RPMI8226 (cell line): ENCODE data around the gene RPS5.
"Not testable (repeated sequence)": the region's sequence is repeated elsewhere in the genome, so short reads cannot be mapped to it uniquely, and the experiment has no call there.

Experiments
- DNase-seq: peaks from one replicate; pipeline ENCODE4 v3.0.0-alpha.2; 2015

RPS5 gene

DNA sequence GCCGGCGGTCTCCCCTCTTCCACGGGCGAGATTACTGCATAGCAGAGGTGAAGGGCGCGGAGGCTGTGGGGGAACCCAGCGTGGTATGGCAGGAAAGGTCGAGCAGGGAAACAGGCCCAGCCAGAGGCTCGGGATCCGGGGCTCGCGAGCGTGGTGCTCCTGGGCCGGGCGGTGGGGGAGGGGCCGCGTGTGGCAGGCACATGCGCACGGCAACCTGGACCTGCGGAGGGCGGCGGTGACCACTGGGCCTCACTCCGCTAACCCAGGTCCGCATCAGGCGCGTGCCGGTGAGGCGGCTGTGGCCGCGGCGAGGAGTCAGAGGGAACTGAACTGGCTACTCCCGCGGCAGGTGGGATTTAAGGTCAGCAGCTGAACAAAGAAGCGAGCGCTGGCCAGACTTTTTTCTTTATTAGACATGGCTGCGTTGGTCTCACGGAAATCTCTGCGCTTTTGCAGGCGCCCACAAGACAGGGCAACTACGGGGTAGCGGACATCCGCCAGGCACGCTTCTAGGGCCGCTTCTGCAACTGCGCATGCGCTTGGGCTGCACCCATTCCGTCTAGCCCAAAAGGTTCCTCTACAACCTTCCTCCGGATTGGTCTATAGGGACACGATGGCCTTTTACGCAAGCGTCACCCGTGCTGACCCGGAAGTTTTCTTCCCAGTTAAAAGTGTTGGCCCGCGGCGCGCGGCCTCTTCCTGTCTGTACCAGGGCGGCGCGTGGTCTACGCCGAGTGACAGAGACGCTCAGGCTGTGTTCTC is at the start of gene RPS5:
TSS of gene RPS5 (plus strand) at position 694 of the 762 bp plus-strand sequence. CDS start 869 bp downstream, outside the sequence.
- DNase-seq = peak; percentile 99

DNA sequence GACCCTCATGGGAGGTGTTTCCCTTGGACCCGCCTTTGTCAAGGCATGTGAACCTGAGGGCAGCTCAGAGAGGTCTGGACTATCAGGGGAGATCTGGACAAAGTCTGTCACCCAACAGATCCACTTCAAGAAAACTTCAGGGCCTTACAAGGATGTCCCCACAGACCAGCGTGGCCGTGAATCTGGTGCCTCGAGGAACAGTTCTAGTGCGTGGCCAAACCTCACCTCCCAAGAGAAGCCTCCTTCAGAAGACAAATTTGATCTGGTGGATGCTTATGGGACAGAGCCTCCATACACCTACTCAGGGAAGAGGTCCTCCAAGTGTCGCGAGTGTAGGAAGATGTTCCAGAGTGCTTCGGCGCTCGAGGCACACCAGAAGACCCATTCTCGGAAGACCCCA is 48.7 kb upstream of the RPS5 start:
- no peak for DNase-seq

DNA sequence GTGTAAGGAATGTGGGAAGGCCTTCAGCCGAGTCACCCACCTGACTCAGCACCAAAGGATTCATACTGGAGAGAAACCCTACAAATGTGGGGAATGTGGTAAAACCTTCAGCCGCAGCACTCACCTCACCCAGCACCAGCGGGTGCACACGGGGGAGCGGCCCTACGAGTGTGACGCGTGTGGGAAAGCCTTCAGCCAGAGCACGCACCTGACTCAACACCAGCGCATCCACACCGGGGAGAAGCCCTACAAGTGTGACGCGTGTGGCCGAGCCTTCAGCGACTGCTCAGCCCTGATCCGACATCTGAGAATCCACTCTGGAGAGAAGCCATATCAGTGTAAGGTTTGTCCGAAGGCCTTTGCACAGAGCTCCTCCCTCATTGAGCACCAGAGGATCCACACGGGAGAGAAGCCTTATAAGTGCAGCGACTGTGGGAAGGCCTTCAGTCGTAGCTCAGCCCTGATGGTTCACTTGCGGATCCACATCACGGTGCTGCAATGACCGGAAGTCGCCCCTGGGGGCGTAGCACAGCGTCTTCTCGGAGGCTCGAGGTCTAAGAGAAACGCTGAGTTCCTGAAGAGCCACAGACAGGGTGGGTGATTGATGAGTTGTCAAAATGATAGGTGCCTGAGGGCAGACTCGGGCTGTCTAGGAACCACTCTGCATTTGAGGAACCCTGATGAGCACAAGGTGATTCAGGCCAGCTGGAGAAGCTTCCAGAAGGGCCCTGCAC is 48.1 kb upstream of the RPS5 start:
- no peak for DNase-seq

DNA sequence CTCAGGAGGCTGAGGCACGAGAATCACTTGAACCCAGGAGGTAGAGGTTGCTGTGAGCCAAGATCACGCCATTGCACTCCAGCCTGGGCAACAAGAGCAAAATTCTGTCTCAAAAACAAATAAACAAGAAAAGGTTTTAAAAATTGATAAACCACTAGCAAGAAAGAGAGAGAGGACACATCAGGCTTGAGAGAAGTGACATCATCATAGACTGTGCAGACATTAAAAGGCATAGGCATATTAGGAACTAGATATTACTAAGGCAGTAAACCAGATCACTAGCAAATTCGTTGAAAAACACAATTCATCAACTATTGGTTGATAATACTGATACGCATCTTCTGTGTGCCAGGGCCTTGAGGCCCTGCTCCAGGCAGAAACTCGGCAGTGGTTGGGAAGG is 41.5 kb upstream of the RPS5 start:
- no peak for DNase-seq

DNA sequence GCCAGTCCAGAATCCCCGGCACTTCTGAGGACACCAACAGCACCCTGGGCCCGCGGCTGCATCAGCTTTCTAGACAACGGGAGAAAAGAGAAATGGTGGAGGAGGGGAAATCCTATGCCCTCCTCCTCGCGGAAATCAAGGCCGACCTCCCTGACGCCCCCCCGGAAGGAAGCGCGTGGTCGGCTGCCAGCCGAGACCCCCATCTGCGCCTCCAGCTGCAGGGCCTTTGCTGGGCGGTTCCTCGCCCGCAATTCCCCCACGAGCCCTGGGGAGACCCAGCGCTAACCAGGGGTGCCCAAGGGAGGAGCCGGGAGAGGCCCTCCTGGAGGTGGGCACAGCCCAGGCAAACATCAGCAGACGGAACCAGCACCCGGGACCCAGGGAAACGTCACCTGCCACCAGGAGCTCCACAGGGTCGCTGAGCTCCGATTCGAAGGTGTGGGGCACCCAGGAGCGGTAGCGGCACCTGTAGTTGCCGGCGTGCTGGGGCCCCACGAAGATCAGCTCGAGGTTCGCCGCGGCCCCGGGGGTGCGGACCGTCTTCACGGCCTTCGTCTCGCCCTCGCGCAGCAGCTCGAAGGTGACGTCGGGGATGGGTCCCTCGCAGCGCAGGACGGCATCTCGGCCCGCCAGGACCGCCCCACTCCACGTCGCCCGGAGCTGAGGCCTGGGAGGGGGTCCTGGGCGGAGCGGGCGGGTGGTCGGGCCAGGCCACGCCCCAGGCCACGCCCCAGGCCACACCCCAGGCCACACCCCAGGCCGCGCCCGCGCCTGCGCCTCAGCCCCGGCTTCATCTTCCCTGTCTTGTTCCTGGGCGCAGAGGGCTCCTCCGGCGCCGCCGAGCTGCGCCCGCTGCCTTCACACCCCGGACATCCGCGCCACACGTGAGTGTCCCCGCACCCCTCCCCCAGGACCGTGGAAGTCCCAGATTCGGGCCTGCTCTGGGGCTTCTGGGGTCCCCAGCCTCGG is 39.8 kb upstream of the RPS5 start:
- peak; percentile 76 for DNase-seq

DNA sequence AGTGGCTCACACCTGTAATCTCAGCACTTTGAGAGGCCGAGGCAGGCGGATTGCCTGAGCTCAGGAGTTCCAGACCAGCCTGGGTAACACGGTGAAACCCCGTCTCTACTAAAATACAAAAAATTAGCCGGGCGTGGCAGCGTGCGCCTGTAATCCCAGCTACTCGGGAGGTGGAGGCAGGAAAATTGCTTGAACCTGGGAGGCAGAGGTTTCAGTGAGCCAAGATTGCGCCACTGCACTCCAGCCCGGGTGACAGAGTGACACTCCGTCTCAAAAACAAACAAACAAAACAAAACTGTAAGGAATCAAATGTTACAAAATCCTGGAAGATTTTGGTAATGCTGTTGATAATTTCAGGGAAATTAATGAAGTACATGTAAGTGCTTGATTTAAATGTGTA is 39.0 kb upstream of the RPS5 start:
- not testable (repeated sequence) for DNase-seq

DNA sequence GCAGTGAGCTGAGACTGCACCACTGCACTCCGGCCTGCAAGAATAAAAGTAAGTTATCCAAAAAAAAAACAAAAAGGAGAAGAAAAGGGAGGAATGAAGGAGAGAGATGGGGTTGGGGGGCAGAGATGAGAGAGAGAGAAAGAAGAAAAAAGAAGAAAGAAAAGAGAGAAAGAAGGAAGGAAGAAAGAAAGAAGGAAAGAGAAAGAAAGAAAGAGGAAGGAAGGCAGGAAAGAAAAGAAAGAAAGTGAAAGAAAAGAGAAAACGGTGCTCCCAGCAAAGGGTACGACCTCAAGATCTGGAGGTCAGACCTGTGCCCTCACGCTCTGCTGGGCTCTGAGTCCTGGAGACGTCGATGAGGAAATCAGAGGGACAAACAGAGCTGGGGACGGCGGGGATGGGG is 37.5 kb upstream of the RPS5 start:
- DNase-seq = no peak

DNA sequence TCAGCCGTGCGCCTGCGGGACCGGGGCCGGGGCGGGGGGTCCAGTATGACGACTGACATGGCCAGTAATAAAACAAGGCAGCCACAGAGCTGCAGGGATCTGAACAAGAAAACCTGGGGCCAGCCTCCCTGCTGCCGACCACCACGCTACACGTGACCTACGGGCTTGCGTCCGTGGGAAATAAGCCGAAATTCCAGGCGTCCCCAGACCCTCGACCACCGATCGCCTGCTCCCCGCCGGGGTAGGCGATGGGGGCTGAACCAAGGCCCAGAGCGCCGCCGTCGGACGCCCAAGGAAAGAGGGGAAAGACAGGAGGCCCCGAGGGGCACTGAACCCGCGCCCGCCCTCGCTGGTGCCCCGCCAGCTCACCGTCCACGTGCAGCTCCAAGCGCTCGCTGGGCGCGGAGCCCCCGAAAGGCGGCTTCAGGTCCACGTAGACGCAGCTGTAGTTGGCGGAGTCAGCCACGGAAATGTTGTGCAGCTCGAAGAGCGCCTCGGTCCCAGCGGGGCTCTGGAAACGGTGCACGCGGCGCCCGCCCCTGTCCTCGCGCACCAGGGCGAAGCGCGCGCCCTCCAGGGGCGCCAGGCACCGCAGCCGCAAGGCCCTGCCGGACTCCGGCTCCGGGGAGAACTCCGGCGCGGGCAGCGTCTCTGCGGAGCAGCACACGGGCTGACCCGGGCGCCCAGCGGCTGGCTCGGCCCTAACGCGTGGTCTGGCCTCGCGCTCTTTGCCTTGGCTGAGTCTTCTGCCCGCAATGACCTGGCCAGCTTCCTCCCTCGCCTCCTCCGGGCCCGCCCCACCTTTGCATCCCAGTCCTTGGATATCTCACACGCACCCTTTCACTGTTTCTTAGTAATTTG is 36.8 kb upstream of the RPS5 start:
- no peak for DNase-seq

DNA sequence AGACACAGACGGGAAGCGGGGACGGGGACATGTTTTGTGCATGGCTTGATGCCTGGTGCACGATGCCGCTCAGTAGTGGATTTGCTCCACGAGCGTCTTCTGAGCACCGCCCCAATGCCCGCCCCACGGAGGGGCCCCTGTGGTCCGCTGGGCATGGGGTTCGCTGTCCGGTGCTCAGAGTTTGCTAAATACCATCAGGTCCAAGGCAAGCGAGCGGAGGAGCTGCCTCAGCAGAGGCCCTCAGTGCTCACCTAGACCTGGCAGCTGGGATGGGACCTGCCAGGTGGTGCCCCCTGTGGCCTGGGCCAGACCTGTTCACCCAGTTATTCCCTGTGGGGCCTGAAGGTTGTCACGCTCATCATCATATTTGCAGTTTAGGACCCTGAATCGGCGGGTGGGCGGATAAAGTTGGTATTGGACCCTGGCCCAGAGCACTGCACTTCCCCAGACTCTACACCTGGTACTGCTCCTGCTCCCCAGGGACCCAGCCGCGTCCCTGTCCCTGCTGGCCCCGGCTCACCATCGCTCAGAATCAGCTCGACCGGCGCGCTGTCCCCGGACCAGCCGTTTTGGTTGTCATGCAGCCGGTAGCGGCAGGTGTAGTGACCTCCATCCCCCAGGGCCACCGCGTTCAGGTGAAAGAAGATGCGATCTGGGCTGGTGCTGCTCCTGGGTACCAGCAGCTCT is 36.1 kb upstream of the RPS5 start:
- no peak for DNase-seq

DNA sequence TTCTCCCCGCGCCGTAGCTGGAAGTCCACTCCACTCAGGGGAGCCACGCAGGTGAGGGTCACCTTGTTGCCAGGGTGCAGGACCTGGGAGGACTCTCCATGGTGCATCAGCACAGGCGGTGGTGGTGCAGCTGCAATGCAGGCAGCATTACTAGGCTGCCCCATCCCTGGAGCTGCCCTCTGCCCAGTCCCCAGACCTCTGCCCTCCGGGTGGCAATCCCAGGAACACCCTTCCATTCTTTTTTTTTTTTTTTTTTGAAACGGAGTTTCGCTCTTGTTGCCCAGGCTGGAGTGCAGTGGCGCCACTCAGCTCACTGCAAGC is 35.6 kb upstream of the RPS5 start:
- no peak for DNase-seq

DNA sequence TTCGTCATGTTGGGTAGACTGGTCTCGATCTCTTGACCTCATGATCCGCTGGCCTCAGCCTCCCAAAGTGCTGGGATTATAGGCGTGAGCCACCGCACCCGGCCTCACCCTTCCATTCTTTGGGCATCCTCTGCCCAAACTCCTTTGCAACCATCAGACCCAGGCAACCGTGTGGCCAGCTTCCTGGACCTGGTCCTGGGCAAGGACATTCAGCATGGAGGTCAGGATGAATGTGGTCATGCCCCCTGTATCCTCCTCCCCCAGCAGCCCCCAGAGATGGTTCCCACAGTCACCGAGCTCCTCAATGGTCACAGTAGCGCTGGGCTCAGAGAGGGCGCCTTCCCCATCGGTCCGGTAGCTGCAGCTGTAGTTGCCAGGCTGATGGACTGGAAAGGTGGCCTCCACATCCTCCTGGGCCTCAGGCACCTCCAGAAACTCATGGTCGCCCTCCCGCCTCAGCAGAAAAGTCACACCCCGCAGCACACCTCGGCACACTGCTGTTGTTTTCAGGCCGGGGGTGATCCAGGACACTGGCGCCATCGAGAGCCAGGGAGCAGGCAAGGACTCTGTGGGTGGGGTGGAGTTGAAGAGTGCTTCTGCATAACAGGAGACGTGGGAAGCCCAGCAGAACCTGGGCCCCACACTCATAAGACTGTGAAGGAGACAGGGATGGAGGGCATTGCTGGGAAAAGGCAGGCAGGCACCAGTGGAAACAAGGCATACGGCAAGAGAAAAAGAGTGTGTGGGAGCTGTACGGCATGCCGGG is 34.9 kb upstream of the RPS5 start:
- DNase-seq = no peak

DNA sequence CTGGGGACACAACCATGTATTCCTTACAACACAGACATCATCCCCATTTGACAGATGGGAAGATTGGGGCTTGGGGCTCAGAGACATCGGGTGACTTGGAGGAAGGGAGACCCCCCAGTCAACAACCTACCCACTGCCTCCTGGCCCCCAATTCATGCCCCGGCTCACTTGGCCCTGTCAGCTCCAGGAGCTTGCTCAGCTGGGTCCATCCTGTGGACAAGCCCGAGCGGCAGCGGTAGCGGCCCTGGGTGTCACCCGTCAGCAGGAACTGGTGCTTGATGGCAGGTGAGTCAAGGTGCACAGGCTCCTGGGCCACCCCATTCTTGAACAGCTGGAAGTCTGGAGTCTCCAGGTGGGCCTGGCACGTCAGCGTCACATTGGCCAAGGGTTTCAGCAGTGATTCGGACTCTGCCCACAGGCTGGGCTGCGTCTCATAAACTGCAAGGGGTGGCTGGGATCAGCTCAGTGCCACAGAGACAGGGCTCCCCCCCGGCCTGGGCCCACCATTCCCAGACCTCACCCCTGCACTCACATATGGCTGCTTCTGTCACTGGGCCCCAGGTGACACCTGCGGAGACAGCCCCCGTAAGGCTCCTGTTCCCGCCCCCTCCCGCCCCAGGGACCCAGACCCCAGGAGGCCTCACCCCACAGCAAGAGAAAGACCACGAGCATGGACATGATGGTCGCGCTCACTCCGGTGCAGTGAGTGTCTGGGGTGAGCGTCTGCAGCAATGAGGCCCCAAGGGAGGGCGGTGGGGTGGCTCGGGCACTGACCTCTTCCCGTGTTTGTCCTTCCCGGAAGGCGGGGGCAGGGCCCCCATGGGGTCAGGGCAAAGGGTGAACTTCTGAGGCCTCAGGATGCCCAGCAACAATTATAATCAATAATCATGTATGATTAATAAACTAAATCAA is 34.1 kb upstream of the RPS5 start, which contains the start of gene A1BG:
TSS of gene A1BG (minus strand) at position 733 of the 912 bp plus-strand sequence. CDS start at position 678, 55 bp downstream.
- DNase-seq = no peak

DNA sequence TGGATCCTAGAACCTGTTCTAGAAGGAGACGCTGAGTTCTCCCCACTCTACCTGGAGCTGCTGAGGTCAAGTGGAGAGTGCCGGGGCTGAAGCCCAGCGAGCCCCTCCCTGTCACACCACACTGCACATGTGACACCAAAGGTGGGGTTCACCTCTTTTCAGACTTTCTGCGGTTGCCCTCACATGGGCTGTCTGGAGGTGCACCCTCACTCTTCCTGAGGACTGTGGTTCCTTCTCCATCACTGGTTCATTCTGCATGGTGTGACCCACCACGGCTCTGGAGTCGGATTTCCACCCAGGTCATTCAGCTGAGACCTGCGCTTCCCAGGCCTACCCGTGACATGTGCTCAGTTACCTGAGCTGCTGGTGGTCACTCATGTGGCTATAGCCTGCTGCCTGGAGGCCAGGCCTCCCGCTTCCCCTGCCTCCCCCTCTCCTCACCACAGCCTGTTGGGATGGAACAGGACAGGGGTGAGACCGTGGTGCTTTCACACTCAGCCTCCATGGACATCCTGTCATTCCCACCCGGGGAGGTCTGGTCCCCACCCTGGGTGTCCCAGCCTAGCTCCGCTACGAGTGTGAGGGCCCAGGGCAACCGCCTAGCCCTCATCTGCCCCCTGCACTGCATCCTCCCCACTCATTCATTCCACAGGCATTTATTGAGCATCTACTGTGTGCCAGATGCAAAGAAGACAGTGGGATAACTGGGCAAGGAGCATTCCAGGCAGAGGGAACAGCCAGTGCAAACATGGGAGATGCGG is 33.2 kb upstream of the RPS5 start:
- DNase-seq = no peak

DNA sequence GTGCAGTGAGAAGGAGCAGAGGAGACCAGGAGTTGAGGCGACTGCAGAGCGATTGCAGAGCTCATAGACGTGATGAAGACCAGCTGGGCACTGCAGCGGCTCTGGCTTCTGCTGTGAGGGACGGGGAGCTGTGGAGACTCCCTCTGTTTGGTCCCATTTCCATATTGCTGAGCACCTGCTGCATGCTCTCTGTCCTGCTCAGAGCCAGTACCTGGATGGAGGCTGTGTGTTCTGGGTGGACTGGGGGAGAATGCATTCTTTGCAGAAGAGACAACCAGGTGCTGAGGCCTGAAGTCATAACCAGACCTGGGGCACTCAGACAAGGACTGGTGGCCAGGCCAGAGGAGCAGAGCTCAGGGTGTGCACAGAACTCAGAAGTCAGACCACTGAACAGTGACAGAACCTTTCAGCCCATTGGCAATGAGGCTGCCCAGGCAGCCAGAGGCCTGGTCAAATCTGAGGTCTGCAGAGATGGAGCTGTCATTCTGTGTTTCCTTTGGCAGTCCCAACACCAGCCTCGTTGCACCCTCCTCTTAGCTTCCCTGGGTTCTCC is 32.5 kb upstream of the RPS5 start:
- no peak for DNase-seq

DNA sequence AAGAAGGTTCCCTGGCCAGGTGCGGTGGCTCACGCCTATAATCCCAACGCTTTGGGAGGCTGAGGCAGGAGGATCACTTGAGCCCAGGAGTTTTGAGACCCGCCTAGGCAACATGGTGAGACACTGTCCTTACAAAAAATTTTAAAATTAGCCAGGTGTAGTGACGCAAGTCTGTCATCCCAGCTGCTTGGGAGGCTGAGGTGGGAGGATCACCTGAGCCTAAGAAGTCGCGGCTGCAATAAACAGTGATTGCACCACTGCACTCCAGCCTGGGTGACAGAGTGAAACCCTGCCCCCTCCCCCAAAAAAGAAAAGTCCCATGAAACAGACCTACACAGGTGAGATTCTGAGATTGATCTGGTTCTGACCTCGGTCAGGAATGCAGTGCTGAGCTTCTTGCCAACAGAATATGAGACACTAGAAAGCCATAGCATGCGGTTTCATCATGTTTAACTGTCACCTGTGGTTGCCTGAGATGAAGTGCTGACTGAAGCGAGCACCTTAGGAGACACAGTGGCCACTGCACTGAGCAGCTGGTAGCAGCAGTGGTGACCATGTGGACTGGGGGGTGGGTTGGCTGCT is 31.8 kb upstream of the RPS5 start:
- peak; percentile 77 for DNase-seq

DNA sequence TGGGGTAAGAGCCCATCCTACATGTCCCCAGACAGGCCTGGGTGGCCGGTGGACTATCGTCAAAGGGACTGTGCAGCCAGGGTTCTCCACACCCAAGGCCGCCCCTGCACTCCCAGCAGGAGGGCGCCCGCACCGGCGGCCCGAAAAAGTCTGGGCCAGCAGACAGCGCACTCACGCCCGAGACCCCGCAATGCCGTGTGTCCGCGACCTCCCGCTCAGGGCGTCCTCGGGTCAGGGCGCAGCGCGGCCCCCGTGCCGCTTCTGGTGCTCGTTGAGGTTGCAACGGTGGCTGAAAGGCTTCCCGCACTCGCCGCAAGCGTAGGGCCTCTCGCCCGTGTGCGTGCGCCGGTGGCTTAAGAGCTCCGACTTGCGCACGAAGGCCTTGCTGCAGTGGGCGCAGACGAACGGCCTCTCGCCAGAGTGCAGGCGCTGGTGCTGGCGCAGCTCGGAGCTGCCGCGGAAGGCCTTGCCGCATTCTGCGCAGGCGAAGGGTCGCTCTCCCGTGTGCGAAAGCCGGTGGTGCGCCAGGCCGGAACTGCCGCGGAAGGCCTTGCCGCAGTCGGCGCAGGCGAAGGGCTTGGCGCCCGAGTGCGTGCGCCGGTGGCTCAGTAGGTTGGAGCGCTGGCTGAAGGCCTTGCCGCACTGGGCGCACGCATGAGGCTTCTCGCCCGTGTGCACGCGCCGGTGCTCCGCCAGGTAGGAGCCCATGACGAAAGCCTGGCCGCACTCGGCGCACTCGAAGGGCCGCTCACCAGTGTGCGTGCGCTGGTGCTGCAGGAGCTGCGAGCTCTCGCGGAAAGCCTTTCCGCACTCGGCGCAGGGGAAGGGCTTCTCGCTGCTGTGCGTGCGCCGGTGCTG is 30.9 kb upstream of the RPS5 start:
- DNase-seq = no peak
